Liver (tissue), 9 donors: ENCODE data around the gene LRRC38. TPM values are rescaled to one million over a fixed set of nuclear protein-coding genes. Genes with fewer than 3 reads are reported as not detected.

Source experiments
- DNase-seq: peaks from one replicate; pipeline ENCODE4 v3.0.0-alpha.2; 2017; ENCODE audit warnings: low spot score
- H3K27ac ChIP-seq, 2 donors: one replicate each; pipeline ENCODE4 v1.7.0; 2013; ENCODE audit warnings: inconsistent platforms in 2 of 2, low read length in 2 of 2, control low read depth in 1 of 2, low read depth in 1 of 2, mild to moderate bottlenecking in 1 of 2
- H3K27me3 ChIP-seq, 4 donors: one replicate each; pipeline versions ENCODE4 v1.6.1 to v1.7.0; 2013; ENCODE audit warnings: low read length in 3 of 4, inconsistent platforms in 1 of 4, mild to moderate bottlenecking in 1 of 4, moderate library complexity in 1 of 4; ENCODE audit not compliant: control insufficient read depth in 4 of 4, insufficient read depth in 4 of 4
- H3K36me3 ChIP-seq, 4 donors: one replicate each; pipeline versions ENCODE4 v1.6.1 to v1.7.0; 2013; ENCODE audit warnings: low read length in 3 of 4, mild to moderate bottlenecking in 3 of 4, low read depth in 1 of 4, moderate library complexity in 1 of 4; ENCODE audit not compliant: control insufficient read depth in 4 of 4, insufficient read depth in 3 of 4
- H3K4me1 ChIP-seq, 4 donors: one replicate each; pipeline versions ENCODE4 v1.6.1 to v1.7.0; 2013; ENCODE audit warnings: low read length in 3 of 4, mild to moderate bottlenecking in 3 of 4, moderate library complexity in 1 of 4; ENCODE audit not compliant: control insufficient read depth in 4 of 4, insufficient read depth in 4 of 4
- H3K4me3 ChIP-seq, 3 donors: one replicate each; pipeline versions ENCODE4 v1.6.1 to v1.7.0; 2013; ENCODE audit warnings: low read length in 3 of 3, control low read depth in 1 of 3, low read depth in 1 of 3, mild to moderate bottlenecking in 1 of 3
- H3K9ac ChIP-seq, 2 donors: one replicate each; pipeline ENCODE4 v1.7.0; 2013; ENCODE audit warnings: low read length in 2 of 2, mild to moderate bottlenecking in 2 of 2, moderate library complexity in 2 of 2, control low read depth in 1 of 2, low read depth in 1 of 2
- H3K9me3 ChIP-seq, 4 donors: one replicate each; pipeline versions ENCODE4 v1.6.1 to v1.7.0; 2013; ENCODE audit warnings: low read length in 3 of 4; ENCODE audit not compliant: control insufficient read depth in 4 of 4
- EGR1 ChIP-seq, 2 donors: IDR thresholded peaks; 2 replicates each; pipeline ENCODE4 v1.6.1; 2016 to 2018; ENCODE audit warnings: antibody characterized with exemption in 2 of 2, low read depth in 2 of 2
- FOXA1 ChIP-seq: IDR thresholded peaks from 2 replicates; pipeline ENCODE4 v1.6.1; 2016; ENCODE audit warnings: antibody characterized with exemption
- FOXA2 ChIP-seq: IDR thresholded peaks from 2 replicates; pipeline ENCODE4 v1.6.1; 2016; ENCODE audit warnings: antibody characterized with exemption
- GABPA ChIP-seq, 2 donors: IDR thresholded peaks in 1 of 2; conservative IDR thresholded peaks in 1 of 2; 2 replicates each; pipeline ENCODE4 v1.6.1; 2016; ENCODE audit warnings: antibody characterized with exemption in 2 of 2, mild to moderate bottlenecking in 1 of 2, moderate library complexity in 1 of 2
- HNF4A ChIP-seq, 2 donors: conservative IDR thresholded peaks; 2 replicates each; pipeline ENCODE4 v1.6.1; 2016; ENCODE audit warnings: antibody characterized with exemption in 2 of 2, mild to moderate bottlenecking in 2 of 2
- HNF4G ChIP-seq: IDR thresholded peaks from 2 replicates; pipeline ENCODE4 v1.6.1; 2016; ENCODE audit warnings: antibody characterized with exemption
- NR2F2 ChIP-seq: IDR thresholded peaks from 2 replicates; pipeline ENCODE4 v1.6.1; 2016; ENCODE audit warnings: antibody characterized with exemption
- RAD21 ChIP-seq, 2 donors: IDR thresholded peaks; 2 replicates each; pipeline ENCODE4 v1.6.1; 2016; ENCODE audit warnings: antibody characterized with exemption in 2 of 2, mild to moderate bottlenecking in 2 of 2
- RXRA ChIP-seq, 2 donors: IDR thresholded peaks; 2 replicates each; pipeline ENCODE4 v1.6.1; 2017 to 2018; ENCODE audit warnings: antibody characterized with exemption in 2 of 2, mild to moderate bottlenecking in 1 of 2
- SP1 ChIP-seq: IDR thresholded peaks from 2 replicates; pipeline ENCODE4 v1.6.1; 2018; ENCODE audit warnings: antibody characterized with exemption, mild to moderate bottlenecking
- TAF1 ChIP-seq: conservative IDR thresholded peaks from 2 replicates; pipeline ENCODE4 v1.6.1; 2016; ENCODE audit warnings: antibody characterized with exemption, mild to moderate bottlenecking
- YY1 ChIP-seq: IDR thresholded peaks from 2 replicates; pipeline ENCODE4 v1.6.1; 2016; ENCODE audit warnings: antibody characterized with exemption, mild to moderate bottlenecking
- WGBS: extraction: QIAGEN DNeasy Blood & Tissue Kit; methylation state at CpG from one replicate; pipeline ENCODE4 v1.1.7; 2013; 5-methylcytosine and 5-hydroxymethylcytosine counted together
- polyA plus RNA-seq, 2 donors: library from polyadenylated mRNA; stranded (reverse) in 1 of 2; unstranded in 1 of 2; fragments of 200-250 nt in 1 of 2; fragments of >200 nt in 1 of 2; fragmentation: Nextera tagmentation in 1 of 2; extraction: Ambion mirVana in 1 of 2; gene quantifications; one replicate each; pipeline versions ENCODE4 v1.2.1 to v1.2.3, GENCODE V29; 2013 to 2015
- total RNA-seq, 2 donors: library from RNA; depleted of rRNA; stranded (reverse); fragments of >200 nt; gene quantifications; one replicate each; pipeline ENCODE4 v1.2.3, GENCODE V29; 2014
- TF ChIP-seq, protein P1 (sequence below): IDR thresholded peaks from 2 replicates; pipeline ENCODE4 v1.6.1; 2016; ENCODE audit warnings: antibody characterized with exemption, mild to moderate bottlenecking
- TF ChIP-seq, protein P2 (sequence below): IDR thresholded peaks from 2 replicates; pipeline ENCODE4 v1.6.1; 2016; ENCODE audit warnings: antibody characterized with exemption
- TF ChIP-seq, protein P3 (sequence below): IDR thresholded peaks from 2 replicates; pipeline ENCODE4 v1.6.1; 2016; ENCODE audit warnings: antibody characterized with exemption
- TF ChIP-seq, protein P4 (sequence below): IDR thresholded peaks from 2 replicates; pipeline ENCODE4 v1.6.1; 2016; ENCODE audit warnings: antibody characterized with exemption
- TF ChIP-seq, protein P5 (sequence below): fragments of 150-350 bp; IDR thresholded peaks from 2 replicates; pipeline ENCODE4 v1.5.1; 2017; ENCODE audit warnings: improper control_type of control experiment, low read depth, low read length; ENCODE audit not compliant: missing input control
- donor health status: healthy.
- donor health status: healthy.
- donor health status: healthy.
- donor health status: healthy.
- donor health status: healthy.

Gene LRRC38
- total and polyA plus RNA-seq, 4 donors = not detected

DNA sequence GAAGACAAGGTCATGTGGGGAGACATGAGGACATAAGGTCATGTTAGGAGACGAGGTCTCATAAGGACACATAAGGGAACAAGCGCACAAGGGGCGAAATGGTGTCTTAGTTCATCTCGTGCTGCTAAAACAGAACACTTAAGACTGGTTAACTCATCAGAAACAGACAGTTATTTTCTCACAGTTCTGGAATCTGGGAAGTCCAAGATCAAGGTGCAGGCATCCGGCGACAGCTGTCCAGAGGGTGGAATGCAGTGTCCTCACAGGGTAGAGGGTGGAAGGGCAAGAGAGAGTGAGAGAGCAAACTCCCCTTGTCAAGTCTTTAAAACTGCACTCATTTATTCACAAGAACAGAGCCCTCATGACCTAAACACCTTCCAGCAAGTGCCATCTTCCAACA, 35.2 kb upstream of the LRRC38 start:
- H3K27me3 ChIP-seq = peaks cover 0 to 6% (median 0%) of the 10 kb centered on the region in 4 donors
- H3K4me1 ChIP-seq = no peaks in the 10 kb centered on the region
- no peak overlapping the region for H3K27ac ChIP-seq
- no peaks in the 10 kb centered on the region for H3K36me3 ChIP-seq
- H3K9ac ChIP-seq = no peak overlapping the region
- no peak overlapping the region for H3K4me3 ChIP-seq
- no peaks in the 10 kb centered on the region for H3K9me3 ChIP-seq
- no peak for DNase-seq
- 75% methylated on average over 6 of the region's 6 CpGs for WGBS
- TF ChIP-seq FOXA2 = no peak
- TF ChIP-seq, protein P1, sequence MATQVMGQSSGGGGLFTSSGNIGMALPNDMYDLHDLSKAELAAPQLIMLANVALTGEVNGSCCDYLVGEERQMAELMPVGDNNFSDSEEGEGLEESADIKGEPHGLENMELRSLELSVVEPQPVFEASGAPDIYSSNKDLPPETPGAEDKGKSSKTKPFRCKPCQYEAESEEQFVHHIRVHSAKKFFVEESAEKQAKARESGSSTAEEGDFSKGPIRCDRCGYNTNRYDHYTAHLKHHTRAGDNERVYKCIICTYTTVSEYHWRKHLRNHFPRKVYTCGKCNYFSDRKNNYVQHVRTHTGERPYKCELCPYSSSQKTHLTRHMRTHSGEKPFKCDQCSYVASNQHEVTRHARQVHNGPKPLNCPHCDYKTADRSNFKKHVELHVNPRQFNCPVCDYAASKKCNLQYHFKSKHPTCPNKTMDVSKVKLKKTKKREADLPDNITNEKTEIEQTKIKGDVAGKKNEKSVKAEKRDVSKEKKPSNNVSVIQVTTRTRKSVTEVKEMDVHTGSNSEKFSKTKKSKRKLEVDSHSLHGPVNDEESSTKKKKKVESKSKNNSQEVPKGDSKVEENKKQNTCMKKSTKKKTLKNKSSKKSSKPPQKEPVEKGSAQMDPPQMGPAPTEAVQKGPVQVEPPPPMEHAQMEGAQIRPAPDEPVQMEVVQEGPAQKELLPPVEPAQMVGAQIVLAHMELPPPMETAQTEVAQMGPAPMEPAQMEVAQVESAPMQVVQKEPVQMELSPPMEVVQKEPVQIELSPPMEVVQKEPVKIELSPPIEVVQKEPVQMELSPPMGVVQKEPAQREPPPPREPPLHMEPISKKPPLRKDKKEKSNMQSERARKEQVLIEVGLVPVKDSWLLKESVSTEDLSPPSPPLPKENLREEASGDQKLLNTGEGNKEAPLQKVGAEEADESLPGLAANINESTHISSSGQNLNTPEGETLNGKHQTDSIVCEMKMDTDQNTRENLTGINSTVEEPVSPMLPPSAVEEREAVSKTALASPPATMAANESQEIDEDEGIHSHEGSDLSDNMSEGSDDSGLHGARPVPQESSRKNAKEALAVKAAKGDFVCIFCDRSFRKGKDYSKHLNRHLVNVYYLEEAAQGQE = no peak
- TF ChIP-seq RAD21 (IDR thresholded peaks at IDR 0.05) = no peak
- no peak for TF ChIP-seq RXRA (IDR thresholded peaks at IDR 0.05)
- TF ChIP-seq EGR1 (IDR thresholded peaks at IDR 0.05; ENCODE audit: low read depth in 2 of 2) = no peak
- no peak for TF ChIP-seq NR2F2
- no peak for TF ChIP-seq SP1
- TF ChIP-seq HNF4A (conservative IDR thresholded peaks at IDR 0.05) = no peak
- no peak for TF ChIP-seq FOXA1
- no peak for TF ChIP-seq YY1
- TF ChIP-seq GABPA (IDR thresholded peaks at IDR 0.05 in 1 of 2, conservative IDR thresholded peaks at IDR 0.05 in 1 of 2) = no peak

DNA sequence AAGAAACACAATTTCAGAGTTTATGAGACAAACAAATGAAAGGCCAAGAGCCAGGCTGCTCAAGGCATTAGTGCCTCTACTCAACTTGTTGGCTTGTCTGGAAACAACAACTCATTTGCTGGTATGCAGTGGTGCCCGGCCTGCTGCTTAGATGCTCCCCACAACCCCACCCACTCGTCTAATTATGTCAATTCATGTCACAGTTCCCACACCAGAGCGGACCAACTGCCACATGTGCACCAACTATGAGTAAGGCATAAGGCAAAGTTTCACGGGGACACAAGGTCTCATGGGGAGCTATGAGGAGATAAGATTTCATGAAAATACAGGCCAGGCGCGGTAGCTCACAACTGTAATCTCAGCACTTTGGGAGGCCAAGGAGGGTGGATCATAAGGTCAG, 34.5 kb upstream of the LRRC38 start:
- no peak overlapping the region for H3K9ac ChIP-seq

More for the DNA sequence above, 34.5 kb upstream of the LRRC38 start:
- no peak overlapping the region for H3K4me3 ChIP-seq
- no peaks in the 10 kb centered on the region for H3K36me3 ChIP-seq
- H3K27me3 ChIP-seq = peaks cover 0 to 6% (median 0%) of the 10 kb centered on the region in 4 donors
- TF ChIP-seq, protein P2, sequence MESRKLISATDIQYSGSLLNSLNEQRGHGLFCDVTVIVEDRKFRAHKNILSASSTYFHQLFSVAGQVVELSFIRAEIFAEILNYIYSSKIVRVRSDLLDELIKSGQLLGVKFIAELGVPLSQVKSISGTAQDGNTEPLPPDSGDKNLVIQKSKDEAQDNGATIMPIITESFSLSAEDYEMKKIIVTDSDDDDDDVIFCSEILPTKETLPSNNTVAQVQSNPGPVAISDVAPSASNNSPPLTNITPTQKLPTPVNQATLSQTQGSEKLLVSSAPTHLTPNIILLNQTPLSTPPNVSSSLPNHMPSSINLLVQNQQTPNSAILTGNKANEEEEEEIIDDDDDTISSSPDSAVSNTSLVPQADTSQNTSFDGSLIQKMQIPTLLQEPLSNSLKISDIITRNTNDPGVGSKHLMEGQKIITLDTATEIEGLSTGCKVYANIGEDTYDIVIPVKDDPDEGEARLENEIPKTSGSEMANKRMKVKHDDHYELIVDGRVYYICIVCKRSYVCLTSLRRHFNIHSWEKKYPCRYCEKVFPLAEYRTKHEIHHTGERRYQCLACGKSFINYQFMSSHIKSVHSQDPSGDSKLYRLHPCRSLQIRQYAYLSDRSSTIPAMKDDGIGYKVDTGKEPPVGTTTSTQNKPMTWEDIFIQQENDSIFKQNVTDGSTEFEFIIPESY = no peak
- TF ChIP-seq, protein P3, sequence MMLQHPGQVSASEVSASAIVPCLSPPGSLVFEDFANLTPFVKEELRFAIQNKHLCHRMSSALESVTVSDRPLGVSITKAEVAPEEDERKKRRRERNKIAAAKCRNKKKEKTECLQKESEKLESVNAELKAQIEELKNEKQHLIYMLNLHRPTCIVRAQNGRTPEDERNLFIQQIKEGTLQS = no peak
- TF ChIP-seq FOXA1 = no peak
- TF ChIP-seq HNF4A (conservative IDR thresholded peaks at IDR 0.05) = no peak
- TF ChIP-seq, protein P4, sequence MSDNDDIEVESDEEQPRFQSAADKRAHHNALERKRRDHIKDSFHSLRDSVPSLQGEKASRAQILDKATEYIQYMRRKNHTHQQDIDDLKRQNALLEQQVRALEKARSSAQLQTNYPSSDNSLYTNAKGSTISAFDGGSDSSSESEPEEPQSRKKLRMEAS = no peak
- no peak for TF ChIP-seq NR2F2
- TF ChIP-seq HNF4G = no peak
- TF ChIP-seq RXRA (IDR thresholded peaks at IDR 0.05) = no peak
- TF ChIP-seq FOXA2 = no peak
- TF ChIP-seq GABPA (IDR thresholded peaks at IDR 0.05 in 1 of 2, conservative IDR thresholded peaks at IDR 0.05 in 1 of 2) = no peak
- TF ChIP-seq, protein P1 = no peak
- no peak for TF ChIP-seq EGR1 (IDR thresholded peaks at IDR 0.05; ENCODE audit: low read depth in 2 of 2)
- TF ChIP-seq, protein P5, sequence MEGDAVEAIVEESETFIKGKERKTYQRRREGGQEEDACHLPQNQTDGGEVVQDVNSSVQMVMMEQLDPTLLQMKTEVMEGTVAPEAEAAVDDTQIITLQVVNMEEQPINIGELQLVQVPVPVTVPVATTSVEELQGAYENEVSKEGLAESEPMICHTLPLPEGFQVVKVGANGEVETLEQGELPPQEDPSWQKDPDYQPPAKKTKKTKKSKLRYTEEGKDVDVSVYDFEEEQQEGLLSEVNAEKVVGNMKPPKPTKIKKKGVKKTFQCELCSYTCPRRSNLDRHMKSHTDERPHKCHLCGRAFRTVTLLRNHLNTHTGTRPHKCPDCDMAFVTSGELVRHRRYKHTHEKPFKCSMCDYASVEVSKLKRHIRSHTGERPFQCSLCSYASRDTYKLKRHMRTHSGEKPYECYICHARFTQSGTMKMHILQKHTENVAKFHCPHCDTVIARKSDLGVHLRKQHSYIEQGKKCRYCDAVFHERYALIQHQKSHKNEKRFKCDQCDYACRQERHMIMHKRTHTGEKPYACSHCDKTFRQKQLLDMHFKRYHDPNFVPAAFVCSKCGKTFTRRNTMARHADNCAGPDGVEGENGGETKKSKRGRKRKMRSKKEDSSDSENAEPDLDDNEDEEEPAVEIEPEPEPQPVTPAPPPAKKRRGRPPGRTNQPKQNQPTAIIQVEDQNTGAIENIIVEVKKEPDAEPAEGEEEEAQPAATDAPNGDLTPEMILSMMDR = no peak
- no peak for TF ChIP-seq TAF1
- DNase-seq = no peak
- H3K4me1 ChIP-seq = no peaks in the 10 kb centered on the region
- 85% methylated on average over 6 of the region's 6 CpGs for WGBS
- no peak overlapping the region for H3K27ac ChIP-seq
- H3K9me3 ChIP-seq = no peaks in the 10 kb centered on the region
